Measurements from ENCODE around the gene SFSWAP. TPM values are rescaled to one million over a fixed set of nuclear protein-coding genes. Genes with fewer than 3 reads are reported as not detected.

SFSWAP gene
- polyA plus RNA-seq, 1 donor from 2014 or later = 56.6 TPM

GRCh38 chr12:131805421-131805820, 94.5 kb downstream of the SFSWAP start:
- Histone ChIP-seq H3F3A (ENCODE audit: insufficient read depth, low read length, poor library complexity, severe bottlenecking) (no peaks in the 10 kb centered on the region), H3K36me3 (ENCODE audit: insufficient read depth, low read length) (no peaks in the 10 kb centered on the region), H3K9ac (ENCODE audit: low read length) (no peak overlapping the region), H3K9me2 (ENCODE audit: insufficient read depth, low read length) (no peaks in the 10 kb centered on the region), H3K9me3 (ENCODE audit: low read length) (no peaks in the 10 kb centered on the region), H2AFZ (ENCODE audit: low read depth, low read length) (no peak overlapping the region), H3K79me2 (replicated peaks; ENCODE audit: insufficient read depth, low read length) (no peaks in the 10 kb centered on the region), H3K27me3 (ENCODE audit: insufficient read depth, low read depth, low read length) (no peaks in the 10 kb centered on the region), H3K27ac (ENCODE audit: low read length) (no peak overlapping the region), H3K4me3 (ENCODE audit: low read length) (no peak overlapping the region), H4K20me1 (ENCODE audit: insufficient read depth) (no peaks in the 10 kb centered on the region), H3K4me2 (ENCODE audit: low read length) (no peak overlapping the region)
- TF ChIP-seq EZH2 (IDR thresholded peaks at IDR 0.05; ENCODE audit: borderline replicate concordance, insufficient read depth, low read length, poor library complexity, severe bottlenecking) (no peak), REST (IDR thresholded peaks at IDR 0.05; ENCODE audit: borderline replicate concordance) (no peak), SMC3 (conservative IDR thresholded peaks at IDR 0.05; ENCODE audit: poor library complexity) (no peak), RAD21 (conservative IDR thresholded peaks at IDR 0.05) (no peak), EP300 (conservative IDR thresholded peaks at IDR 0.05; ENCODE audit: poor library complexity, severe bottlenecking) (no peak), TAF1 (IDR thresholded peaks at IDR 0.05; ENCODE audit: low read depth) (no peak), CTCF (IDR thresholded peaks at IDR 0.05; ENCODE audit: poor library complexity, severe bottlenecking) (no peak), MXI1 (conservative IDR thresholded peaks at IDR 0.05; ENCODE audit: poor library complexity, severe bottlenecking) (no peak), POLR2AphosphoS5 (IDR thresholded peaks at IDR 0.05) (no peak)

GRCh38 chr12:131806674-131807073, 95.8 kb downstream of the SFSWAP start:
- no peak overlapping the region for H3K4me3 ChIP-seq (ENCODE audit: low read length)
- no peaks in the 10 kb centered on the region for H3K27me3 ChIP-seq (ENCODE audit: insufficient read depth, low read depth, low read length)
- no peaks in the 10 kb centered on the region for H3K9me2 ChIP-seq (ENCODE audit: insufficient read depth, low read length)
- no peak overlapping the region for H3K9ac ChIP-seq (ENCODE audit: low read length)
- H3K9me3 ChIP-seq (ENCODE audit: low read length) = no peaks in the 10 kb centered on the region
- no peak overlapping the region for H3K4me2 ChIP-seq (ENCODE audit: low read length)
- no peaks in the 10 kb centered on the region for H3K36me3 ChIP-seq (ENCODE audit: insufficient read depth, low read length)
- H3F3A ChIP-seq (ENCODE audit: insufficient read depth, low read length, poor library complexity, severe bottlenecking) = no peaks in the 10 kb centered on the region
- no peak overlapping the region for H2AFZ ChIP-seq (ENCODE audit: low read depth, low read length)
- no peaks in the 10 kb centered on the region for H4K20me1 ChIP-seq (ENCODE audit: insufficient read depth)
- no peaks in the 10 kb centered on the region for H3K79me2 ChIP-seq (replicated peaks; ENCODE audit: insufficient read depth, low read length)
- no peak for TF ChIP-seq EZH2 (IDR thresholded peaks at IDR 0.05; ENCODE audit: borderline replicate concordance, insufficient read depth, low read length, poor library complexity, severe bottlenecking)
- no peak for TF ChIP-seq TAF1 (IDR thresholded peaks at IDR 0.05; ENCODE audit: low read depth)
- TF ChIP-seq EP300 (conservative IDR thresholded peaks at IDR 0.05; ENCODE audit: poor library complexity, severe bottlenecking) = no peak
- TF ChIP-seq SMC3 (conservative IDR thresholded peaks at IDR 0.05; ENCODE audit: poor library complexity) = no peak
- no peak for TF ChIP-seq POLR2AphosphoS5 (IDR thresholded peaks at IDR 0.05)
- TF ChIP-seq MXI1 (conservative IDR thresholded peaks at IDR 0.05; ENCODE audit: poor library complexity, severe bottlenecking) = no peak
- TF ChIP-seq RAD21 (conservative IDR thresholded peaks at IDR 0.05) = no peak
- TF ChIP-seq REST (IDR thresholded peaks at IDR 0.05; ENCODE audit: borderline replicate concordance) = no peak
- TF ChIP-seq CTCF (IDR thresholded peaks at IDR 0.05; ENCODE audit: poor library complexity, severe bottlenecking) = no peak
- H3K27ac ChIP-seq (ENCODE audit: low read length) = no peak overlapping the region

Data from neural cell (in vitro differentiated cells).